B cell (primary cell): ENCODE results near the gene TAF10. TPM values are rescaled to one million over a fixed set of nuclear protein-coding genes. Genes with fewer than 3 reads are reported as not detected.

ENCODE experiments used
- ATAC-seq: fragments of 200-7000 bp; cut with Tn5 transposase; one replicate; pipeline ENCODE4 v1.10.0; 2021; ENCODE audit warnings: low read depth, mild to moderate bottlenecking, moderate number of reproducible peaks, moderate library complexity
- CTCF ChIA-PET: fragments of 350-600 bp; sonication (Branson Sonifier 250); formaldehyde crosslinking; loops from one replicate; lab custom pipeline; 2021; ENCODE audit warnings: antibody characterized with exemption, inconsistent platforms; lab: Charles Lee
- POLR2A ChIA-PET: fragments of 350-600 bp; sonication (Branson Sonifier 250); formaldehyde crosslinking; loops from one replicate; lab custom pipeline; 2021; ENCODE audit warnings: antibody characterized with exemption; lab: Charles Lee
- DNase-seq: peaks from one replicate; pipeline ENCODE4 v3.0.0; 2013
- H2AFZ ChIP-seq: 2 replicates; pipeline ENCODE4 v1.6.1; 2012; ENCODE audit warnings: mild to moderate bottlenecking, low read depth, low read length; ENCODE audit not compliant: insufficient read depth, poor library complexity, severe bottlenecking
- H3K27ac ChIP-seq, 2 donors: 1 replicate in 1 of 2; 2 replicates in 1 of 2; pipeline ENCODE4 v1.5.1; 2012 to 2013; ENCODE audit warnings: low read length in 2 of 2, mild to moderate bottlenecking in 2 of 2, moderate library complexity in 1 of 2
- H3K27me3 ChIP-seq, 4 experiments: fragments of 200-600 bp in 1 of 4; sonication (generic) in 1 of 4; replicated peaks in 1 of 4; 1 replicate in 2 of 4; 2 replicates in 2 of 4; pipeline versions ENCODE4 v1.6.1 to v1.7.0; 2013 to 2016; ENCODE audit warnings: low read length in 3 of 4, mild to moderate bottlenecking in 2 of 4, mixed read lengths in 1 of 4, moderate library complexity in 1 of 4; ENCODE audit not compliant: insufficient read depth in 4 of 4, control insufficient read depth in 3 of 4; ENCODE audit errors: control extremely low read depth in 1 of 4
- H3K36me3 ChIP-seq, 2 experiments: replicated peaks in 1 of 2; 1 replicate in 1 of 2; 2 replicates in 1 of 2; pipeline versions ENCODE4 v1.6.1 to v1.7.1; 2013; ENCODE audit warnings: low read length in 1 of 2; ENCODE audit not compliant: insufficient read depth in 2 of 2, control insufficient read depth in 1 of 2; ENCODE audit errors: control extremely low read depth in 1 of 2, extremely low read depth in 1 of 2
- H3K4me1 ChIP-seq, 2 donors: fragments of 200-600 bp in 1 of 2; sonication (generic) in 1 of 2; 1 replicate in 1 of 2; 2 replicates in 1 of 2; pipeline versions ENCODE4 v1.5.1 to v1.6.1; 2013 to 2017; ENCODE audit warnings: low read length in 2 of 2; ENCODE audit not compliant: control insufficient read depth in 2 of 2, insufficient read depth in 2 of 2
- H3K4me2 ChIP-seq: replicated peaks from 2 replicates; pipeline ENCODE3; 2012; ENCODE audit warnings: mild to moderate bottlenecking, low read depth, low read length; ENCODE audit not compliant: poor library complexity, severe bottlenecking
- H3K4me3 ChIP-seq, 5 experiments: fragments of 200-600 bp in 1 of 5; sonication (generic) in 1 of 5; 1 replicate in 3 of 5; 2 replicates in 2 of 5; pipeline versions ENCODE4 v1.5.1 to v1.7.0; 2011 to 2016; ENCODE audit warnings: low read length in 4 of 5, mild to moderate bottlenecking in 4 of 5, low read depth in 2 of 5, control low read depth in 1 of 5, moderate library complexity in 1 of 5; ENCODE audit not compliant: insufficient read depth in 1 of 5; ENCODE audit errors: control extremely low read depth in 1 of 5, extremely low read depth in 1 of 5
- H3K79me2 ChIP-seq: fragments of 200-600 bp; sonication (generic); one replicate; pipeline ENCODE4 v1.6.0; 2016; ENCODE audit warnings: low read length; ENCODE audit not compliant: control insufficient read depth, insufficient read depth
- H3K9ac ChIP-seq: fragments of 200-600 bp; sonication (generic); 2 replicates; pipeline ENCODE4 v1.6.1; 2017; ENCODE audit warnings: mild to moderate bottlenecking, low read length, moderate library complexity
- H3K9me3 ChIP-seq, 3 donors: one replicate each; pipeline versions ENCODE4 v1.6.1 to v1.7.1; 2013; ENCODE audit warnings: low read length in 2 of 3; ENCODE audit not compliant: control insufficient read depth in 2 of 3, insufficient read depth in 1 of 3; ENCODE audit errors: control extremely low read depth in 1 of 3
- H4K20me1 ChIP-seq: 2 replicates; pipeline ENCODE4 v1.6.0; 2012; ENCODE audit warnings: mild to moderate bottlenecking, low read length; ENCODE audit not compliant: insufficient read depth, control insufficient read depth, poor library complexity, severe bottlenecking
- H3K27ac Mint-ChIP-seq: one replicate; pipeline ENCODE4 v1.8.0; 2021; ENCODE audit warnings: mixed read lengths
- H3K27me3 Mint-ChIP-seq: one replicate; pipeline ENCODE4 v1.8.0; 2021; ENCODE audit warnings: mixed read lengths
- H3K4me1 Mint-ChIP-seq: one replicate; pipeline ENCODE4 v1.8.0; 2021; ENCODE audit warnings: mixed read lengths
- H3K4me3 Mint-ChIP-seq: one replicate; pipeline ENCODE4 v1.8.0; 2021; ENCODE audit warnings: mixed read lengths
- H3K9me3 Mint-ChIP-seq: one replicate; pipeline ENCODE4 v1.8.0; 2022; ENCODE audit warnings: mixed read lengths; ENCODE audit not compliant: insufficient read depth
- EZH2 ChIP-seq: IDR thresholded peaks from 2 replicates; pipeline ENCODE4 v1.6.1; 2012; ENCODE audit warnings: borderline replicate concordance, low read depth, mild to moderate bottlenecking, moderate library complexity, low read length; ENCODE audit not compliant: insufficient read depth, poor library complexity, severe bottlenecking
- WGBS: methylation state at CpG from one replicate; pipeline ENCODE4 v1.1.5; 2013; ENCODE audit warnings: missing lambda C conversion rate; ENCODE audit not compliant: insufficient coverage; 5-methylcytosine and 5-hydroxymethylcytosine counted together
- intact Hi-C: fragments of 100-400 bp; cut with micrococcal nuclease; formaldehyde crosslinking; loops from one replicate; pipeline ENCODE4 v1.10.0; 2022
- polyA plus RNA-seq: library from polyadenylated mRNA; depleted of rRNA; stranded (reverse); fragments of >200 nt; gene quantifications from 2 replicates; pipeline ENCODE4 v1.2.3, GENCODE V29; 2012
- total RNA-seq, 2 donors: library from RNA; stranded (reverse); fragments of 120-200 nt in 1 of 2; gene quantifications; 1 replicate in 1 of 2; 2 replicates in 1 of 2; pipeline versions ENCODE4 v1.2.3 to v1.2.4, GENCODE V29; 2013 to 2022
- TF ChIP-seq, protein P1 (sequence below): fragments of 200-600 bp; IDR thresholded peaks from one replicate; pipeline ENCODE4 v1.8.0; 2022; ENCODE audit warnings: antibody characterized with exemption, mild to moderate bottlenecking

Gene TAF10
- total and polyA plus RNA-seq, 2 donors (not counting 1 experiment from before 2014, with no cell fraction given): 114 to 156 TPM

GRCh38 chr11:6628526-6628925, 16.5 kb upstream of the TAF10 start:
- no peak overlapping the region for H3K27ac ChIP-seq
- Mint-ChIP-seq H3K9me3 (no peaks in the 10 kb centered on the region), H3K27me3 (no peaks in the 10 kb centered on the region), H3K4me1 (peaks cover 22% of the 10 kb centered on the region), H3K4me3 (no peak overlapping the region), H3K27ac (no peak overlapping the region)
- no peak for ATAC-seq
- intact Hi-C loops: no loop called here
- no peak overlapping the region for H3K9ac ChIP-seq
- H3K79me2 ChIP-seq: no peaks in the 10 kb centered on the region
- H3K9me3 ChIP-seq: no peaks in the 10 kb centered on the region
- no peaks in the 10 kb centered on the region for H3K36me3 ChIP-seq
- ChIA-PET POLR2A (interaction anchor here (1.8 kb wide), 1 partner anchor 10 kb away, joined by 7 read pairs; the partner anchor contains the start of gene TPP1), CTCF (interaction anchor here (1.6 to 2.1 kb wide), 3 partner anchors 10 to 39 kb away, joined by 5 to 8 read pairs (median 7); partner anchors contain the start of genes ILK and TPP1)
- no peak for DNase-seq
- H3K4me3 ChIP-seq: no peak overlapping the region
- 96% methylated on average over 4 of the region's 4 CpGs for WGBS
- no peaks in the 10 kb centered on the region for H3K27me3 ChIP-seq
- H2AFZ ChIP-seq: no peak overlapping the region
- H3K4me1 ChIP-seq: peaks cover 8 to 15% of the 10 kb centered on the region in 2 donors
- TF ChIP-seq, protein P1, sequence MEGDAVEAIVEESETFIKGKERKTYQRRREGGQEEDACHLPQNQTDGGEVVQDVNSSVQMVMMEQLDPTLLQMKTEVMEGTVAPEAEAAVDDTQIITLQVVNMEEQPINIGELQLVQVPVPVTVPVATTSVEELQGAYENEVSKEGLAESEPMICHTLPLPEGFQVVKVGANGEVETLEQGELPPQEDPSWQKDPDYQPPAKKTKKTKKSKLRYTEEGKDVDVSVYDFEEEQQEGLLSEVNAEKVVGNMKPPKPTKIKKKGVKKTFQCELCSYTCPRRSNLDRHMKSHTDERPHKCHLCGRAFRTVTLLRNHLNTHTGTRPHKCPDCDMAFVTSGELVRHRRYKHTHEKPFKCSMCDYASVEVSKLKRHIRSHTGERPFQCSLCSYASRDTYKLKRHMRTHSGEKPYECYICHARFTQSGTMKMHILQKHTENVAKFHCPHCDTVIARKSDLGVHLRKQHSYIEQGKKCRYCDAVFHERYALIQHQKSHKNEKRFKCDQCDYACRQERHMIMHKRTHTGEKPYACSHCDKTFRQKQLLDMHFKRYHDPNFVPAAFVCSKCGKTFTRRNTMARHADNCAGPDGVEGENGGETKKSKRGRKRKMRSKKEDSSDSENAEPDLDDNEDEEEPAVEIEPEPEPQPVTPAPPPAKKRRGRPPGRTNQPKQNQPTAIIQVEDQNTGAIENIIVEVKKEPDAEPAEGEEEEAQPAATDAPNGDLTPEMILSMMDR: no peak
- TF ChIP-seq EZH2: no peak
- H4K20me1 ChIP-seq: no peaks in the 10 kb centered on the region
- H3K4me2 ChIP-seq: no peak overlapping the region

DNA sequence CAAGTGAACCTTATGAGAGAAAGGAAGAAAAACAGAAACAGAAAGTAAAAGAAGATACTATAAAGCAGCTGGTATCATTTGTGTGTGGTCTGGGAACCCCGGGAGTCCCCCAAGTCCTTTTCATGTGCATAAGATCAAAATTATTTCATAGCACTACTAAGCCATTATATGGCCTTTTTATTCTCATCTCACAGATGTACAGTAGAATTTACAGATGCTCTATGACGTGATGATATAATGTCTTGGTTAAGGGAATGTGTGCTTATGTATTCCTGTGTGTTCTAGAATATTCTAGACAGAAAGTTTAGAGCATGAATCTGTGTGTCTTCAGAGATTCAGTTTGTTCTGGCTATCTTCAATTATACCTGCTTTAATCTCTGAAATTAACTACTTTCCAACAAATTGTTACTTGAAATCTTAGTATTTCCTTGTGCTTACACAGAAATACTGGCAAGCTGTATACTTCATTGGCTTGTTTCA, 15.8 kb upstream of the TAF10 start:
- intact Hi-C loops: no loop called here
- H3K36me3 ChIP-seq: no peaks in the 10 kb centered on the region
- WGBS: no CpG with 5 or more reads among the region's 2 CpGs
- TF ChIP-seq, protein P1: no peak
- no peaks in the 10 kb centered on the region for H4K20me1 ChIP-seq
- ChIA-PET POLR2A (interaction anchor here (0.9 to 1.8 kb wide), 3 partner anchors 9 to 20 kb away, joined by 4 to 7 read pairs (median 7); partner anchors contain the start of genes TAF10 and TPP1), CTCF (interaction anchor here (0.8 to 2.1 kb wide), 6 partner anchors 9 to 55 kb away, joined by 3 to 8 read pairs (median 5); partner anchors contain the start of genes ILK, MRPL17 and TPP1)
- no peaks in the 10 kb centered on the region for H3K27me3 ChIP-seq
- ATAC-seq: peak; percentile 72
- peak overlapping the region; percentile 24 for H3K27ac Mint-ChIP-seq
- peak; percentile 64 for DNase-seq
- H3K9me3 Mint-ChIP-seq: no peaks in the 10 kb centered on the region
- no peak overlapping the region for H3K9ac ChIP-seq
- H3K4me3 Mint-ChIP-seq: peak overlapping the region; percentile 12
- peak overlapping the region; percentile 64 for H2AFZ ChIP-seq
- no peaks in the 10 kb centered on the region for H3K27me3 Mint-ChIP-seq
- no peak overlapping the region for H3K4me3 ChIP-seq
- H3K79me2 ChIP-seq: no peaks in the 10 kb centered on the region
- H3K4me1 Mint-ChIP-seq: peaks cover 22% of the 10 kb centered on the region
- peaks cover 8 to 15% of the 10 kb centered on the region in 2 donors for H3K4me1 ChIP-seq
- peak overlapping the region; percentile 59 for H3K4me2 ChIP-seq
- H3K27ac ChIP-seq: peak overlapping the region; percentile 19 to 46
- no peaks in the 10 kb centered on the region for H3K9me3 ChIP-seq
